Panc1 (cell line): ENCODE measurements around the gene GUCY2D. TPM values are rescaled to one million over a fixed set of nuclear protein-coding genes. Genes with fewer than 3 reads are reported as not detected.
A peak's percentile ranks its signal among the peaks of the same experiment; 100 is the strongest.
"Not testable (repeated sequence)": the region's sequence is repeated elsewhere in the genome, so short reads cannot be mapped to it uniquely, and the experiment has no call there.

Experiments
- ATAC-seq: fragments of 200-7000 bp; cut with Tn5 transposase; 2 replicates; pipeline ENCODE4 v1.9.1; 2020; ENCODE audit warnings: mild to moderate bottlenecking, moderate library complexity
- Bru-seq: library from RNA; stranded (reverse); fragments of 400-500 nt; gene quantifications from one replicate; lab custom pipeline; 2021; lab: Mats Ljungman, UMichigan
- BruChase-seq, 2 experiments: library from RNA; stranded (reverse); fragments of 400-500 nt; gene quantifications; one replicate each; lab custom pipeline; 2021; lab: Mats Ljungman, UMichigan
- BruUV-seq: library from RNA; stranded (reverse); fragments of 400-500 nt; replicated peaks from 2 replicates; lab custom pipeline; 2021; lab: Mats Ljungman, UMichigan
- CTCF ChIA-PET: fragments of 300-600 bp; sonication (Branson Sonifier 250); formaldehyde crosslinking; loops from one replicate; lab custom pipeline; 2022; ENCODE audit warnings: antibody characterized with exemption; lab: Charles Lee
- POLR2A ChIA-PET: fragments of 300-600 bp; sonication (Branson Sonifier 250); formaldehyde crosslinking; loops from one replicate; lab custom pipeline; 2022; ENCODE audit warnings: antibody characterized with exemption; lab: Charles Lee
- DNase-seq: peaks from one replicate; pipeline ENCODE4 v3.0.0-alpha.2; 2010; ENCODE audit warnings: low read depth, low spot score
- H3K27ac ChIP-seq: 2 replicates; pipeline ENCODE4 v1.5.1; 2011; ENCODE audit warnings: mild to moderate bottlenecking, low read length, inconsistent platforms
- H3K27me3 ChIP-seq: fragments of 200-500 bp; sonication (Bioruptor generic); 2 replicates; pipeline ENCODE4 v1.6.0; 2014; ENCODE audit warnings: low read length, inconsistent platforms; ENCODE audit not compliant: control insufficient read depth, insufficient read depth
- H3K36me3 ChIP-seq: fragments of 200-500 bp; sonication (Bioruptor generic); 2 replicates; pipeline ENCODE4 v1.5.1; 2014; ENCODE audit warnings: inconsistent platforms, mild to moderate bottlenecking, low read length, moderate library complexity; ENCODE audit not compliant: control insufficient read depth, insufficient read depth
- H3K4me1 ChIP-seq: 2 replicates; pipeline ENCODE4 v1.5.1; 2011; ENCODE audit warnings: inconsistent platforms, mild to moderate bottlenecking, low read length, moderate library complexity; ENCODE audit not compliant: control insufficient read depth, insufficient read depth
- H3K4me3 ChIP-seq, 2 experiments: 2 replicates each; pipeline ENCODE4 v1.5.1; 2011 to 2012; ENCODE audit warnings: low read depth in 2 of 2, low read length in 2 of 2, mild to moderate bottlenecking in 2 of 2, inconsistent platforms in 1 of 2, moderate library complexity in 1 of 2
- H3K9me3 ChIP-seq: fragments of 200-500 bp; sonication (Bioruptor generic); 2 replicates; pipeline ENCODE4 v1.5.1; 2014; ENCODE audit warnings: low read depth, mild to moderate bottlenecking, inconsistent platforms, low read length, moderate library complexity; ENCODE audit not compliant: control insufficient read depth, insufficient read depth
- CTCF ChIP-seq: fragments of 450-650 bp; IDR thresholded peaks from 2 replicates; pipeline ENCODE4 v1.5.1; 2017; ENCODE audit warnings: mild to moderate bottlenecking
- POLR2AphosphoS5 ChIP-seq: IDR thresholded peaks from 2 replicates; pipeline ENCODE4 v1.6.1; 2012; ENCODE audit warnings: mild to moderate bottlenecking, low read depth, low read length, moderate library complexity
- REST ChIP-seq, 2 experiments: IDR thresholded peaks; 2 replicates each; pipeline ENCODE4 v1.6.1; 2011 to 2012; ENCODE audit warnings: low read depth in 2 of 2, control low read depth in 1 of 2, low read length in 1 of 2, mild to moderate bottlenecking in 1 of 2, moderate library complexity in 1 of 2; ENCODE audit not compliant: insufficient read depth in 1 of 2
- SIN3A ChIP-seq: IDR thresholded peaks from 2 replicates; pipeline ENCODE4 v1.6.1; 2012; ENCODE audit warnings: low read depth, mild to moderate bottlenecking, low read length, moderate library complexity, borderline replicate concordance; ENCODE audit not compliant: insufficient read depth
- TCF7L2 ChIP-seq: IDR thresholded peaks from 2 replicates; pipeline ENCODE4 v1.6.1; 2011; ENCODE audit warnings: mild to moderate bottlenecking, low read depth, low read length, inconsistent platforms
- in situ Hi-C: cut with HindIII; loops from 2 replicates; pipeline ENCODE4 v1.10.0; 2016; ENCODE audit warnings: low sequenced_read_pairs, low pct_unique_long_range_greater_than_20kb
- intact Hi-C: fragments of 100-400 bp; cut with micrococcal nuclease; formaldehyde crosslinking; loops from one replicate; pipeline ENCODE4 v1.10.0; 2022; ENCODE audit not compliant: unreplicated experiment
- long read RNA-seq: library from polyadenylated mRNA; unstranded; transcript quantifications from one replicate; pipeline ENCODE4 v2.0.0, GENCODE V29; 2021; ENCODE audit not compliant: unreplicated experiment
- polyA plus RNA-seq: library from polyadenylated mRNA; unstranded; fragments of >200 nt; gene quantifications from one replicate; pipeline ENCODE4 v1.2.1, GENCODE V29; 2012; ENCODE audit warnings: missing spikeins; ENCODE audit not compliant: insufficient read length
- total RNA-seq: library from RNA; stranded (reverse); gene quantifications from one replicate; pipeline ENCODE4 v1.2.1, GENCODE V29; 2021; ENCODE audit not compliant: unreplicated experiment

The GUCY2D gene
- total RNA-seq, result not detected
- polyA plus RNA-seq, result not detected
- not detected for Bru-seq, nascent RNA
- BruChase-seq, experiment 1, labeled RNA remaining after a 2-hour chase, result not detected
- BruChase-seq, experiment 2, labeled RNA remaining after a 6-hour chase, result percentile 9 among the genes with signal in this experiment
- long read RNA-seq, result 0 reads

DNA sequence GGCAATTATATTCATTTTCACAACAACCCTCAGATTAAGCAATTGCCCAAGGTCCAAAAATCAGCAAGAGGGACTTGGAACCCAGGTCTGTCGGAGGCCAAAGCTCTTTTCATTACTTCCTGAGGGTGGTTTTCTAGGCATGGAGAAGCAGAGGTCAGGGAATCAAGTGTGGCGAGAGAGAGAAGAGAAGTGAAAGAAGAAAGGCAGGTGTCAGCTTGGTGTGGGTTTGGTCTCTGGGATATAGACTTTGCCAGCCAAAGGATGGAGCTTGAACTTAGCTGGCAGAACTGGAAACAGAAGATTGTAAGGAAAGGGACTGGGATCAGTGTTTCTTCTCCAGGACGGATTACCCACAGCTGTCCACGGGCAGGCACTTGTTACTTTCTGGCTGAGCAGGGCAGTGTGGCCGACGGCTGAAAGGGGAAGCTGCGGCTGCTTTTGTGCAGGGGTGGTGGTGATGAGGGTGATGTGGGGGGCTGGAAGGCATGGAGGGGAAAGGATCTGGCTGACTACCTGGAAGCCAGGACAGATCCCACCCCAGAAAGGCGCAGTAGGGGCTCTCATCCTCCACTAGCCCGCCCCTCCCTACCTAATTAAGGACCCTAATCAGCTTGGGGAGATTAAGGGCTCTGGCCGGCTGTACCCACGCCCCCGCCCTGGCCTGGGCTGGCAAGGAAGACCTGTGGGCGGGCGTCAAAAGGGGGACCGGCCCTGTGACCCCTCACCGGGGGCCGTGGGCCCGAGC is at the start of gene GUCY2D:
Gene GUCY2D (plus strand): TSS at position 640 of the 745 bp plus-strand sequence. CDS start 433 bp downstream, outside the sequence.
- Histone ChIP-seq H3K9me3 (no peaks in the 10 kb centered on the region), H3K27ac (no peak within 1 kb of the TSS), H3K4me1 (0 out of 2 replicates have a peak, but pooled peaks cover under 1% of the 10 kb centered on the region), H3K4me3 (no peak within 1 kb of the TSS), H3K27me3 (peaks cover 6% of the 10 kb centered on the region; the same call in 1 of the 2 replicates), H3K36me3 (no peaks in the 10 kb centered on the region)
- peak; percentile 30; the same call in 1 of the 2 replicates for ATAC-seq
- intact Hi-C loops, result no loop called here
- DNase-seq, result no peak
- in situ Hi-C loops, result no loop called here
- TF ChIP-seq TCF7L2 (no peak), CTCF (no peak), POLR2AphosphoS5 (no peak), REST (IDR thresholded peaks at IDR 0.05; ENCODE audit: insufficient read depth in 1 of 2, low read depth in 2 of 2, low read length in 1 of 2) (no peak), SIN3A (no peak)
- ChIA-PET CTCF (interaction anchor here (0.6 to 0.7 kb wide), 2 partner anchors 13 to 19 kb away, joined by 3 to 4 read pairs; no protein-coding TSS in a partner anchor), POLR2A (no interaction called here)
- no TSS peak for BruUV-seq

DNA sequence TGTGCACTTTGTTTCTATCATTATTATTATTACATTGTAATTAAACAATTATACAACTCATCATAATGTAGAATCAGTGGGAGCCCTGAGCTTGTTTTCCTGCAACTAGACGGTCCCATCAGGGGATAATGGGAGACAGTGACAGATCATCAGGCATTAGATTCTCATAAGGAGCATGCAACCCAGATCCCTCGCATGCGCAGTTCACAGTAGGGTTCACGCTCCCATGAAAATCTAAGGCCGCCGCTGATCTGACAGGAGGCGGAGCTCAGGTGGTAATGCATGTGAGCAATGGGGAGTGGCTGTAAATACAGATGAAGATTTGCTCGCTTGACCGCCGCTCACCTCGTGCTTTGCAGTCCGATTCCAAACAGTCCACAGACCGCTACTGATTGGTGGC is 49.1 kb upstream of the GUCY2D start:
- H3K9me3 ChIP-seq, BruUV-seq, H3K27me3 ChIP-seq, POLR2A ChIA-PET, in situ Hi-C loops, ATAC-seq, CTCF ChIA-PET, DNase-seq, H3K4me1 ChIP-seq, intact Hi-C loops, H3K4me3 ChIP-seq, H3K27ac ChIP-seq, H3K36me3 ChIP-seq: not testable (repeated sequence)
